ENCODE measurements around the gene ONECUT1.

Gene ONECUT1

DNA sequence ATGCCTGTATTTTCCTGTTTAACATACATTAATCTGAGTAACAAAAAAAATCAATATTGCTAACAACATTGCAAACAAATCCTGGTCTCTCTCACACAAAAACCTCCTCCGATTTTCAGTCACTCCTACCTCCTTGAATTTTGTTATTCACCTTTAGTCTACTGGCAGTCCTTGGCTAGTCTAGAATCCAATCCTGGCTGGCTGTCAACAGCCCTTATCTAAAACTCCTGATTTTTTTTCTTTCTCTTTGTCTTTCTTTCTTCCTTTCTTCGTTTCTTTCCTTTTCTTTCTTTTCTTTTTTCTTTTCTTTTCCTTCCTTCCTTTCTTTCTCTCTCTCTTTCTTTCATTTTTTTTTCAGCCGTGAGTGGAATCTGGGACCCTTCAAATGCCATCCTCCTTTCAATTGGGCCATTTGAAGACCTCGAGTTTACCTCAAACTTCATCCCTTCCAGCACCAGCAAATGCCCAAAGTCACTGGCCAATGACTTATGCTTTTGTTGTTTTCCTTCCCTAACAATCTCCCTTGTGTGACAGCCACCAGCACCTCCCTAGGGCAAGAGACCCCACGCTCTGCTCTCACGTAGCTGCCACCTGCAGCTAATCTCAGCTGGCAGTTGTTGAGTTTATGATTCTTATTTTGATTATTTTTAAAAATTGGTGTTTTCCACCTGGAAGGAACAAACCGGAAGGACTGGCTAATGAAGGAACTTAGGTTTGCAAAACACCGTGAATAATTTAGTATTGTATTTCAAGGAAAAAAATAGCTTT, 6.8 kb upstream of the ONECUT1 start:
- TF ChIP-seq, protein P1, sequence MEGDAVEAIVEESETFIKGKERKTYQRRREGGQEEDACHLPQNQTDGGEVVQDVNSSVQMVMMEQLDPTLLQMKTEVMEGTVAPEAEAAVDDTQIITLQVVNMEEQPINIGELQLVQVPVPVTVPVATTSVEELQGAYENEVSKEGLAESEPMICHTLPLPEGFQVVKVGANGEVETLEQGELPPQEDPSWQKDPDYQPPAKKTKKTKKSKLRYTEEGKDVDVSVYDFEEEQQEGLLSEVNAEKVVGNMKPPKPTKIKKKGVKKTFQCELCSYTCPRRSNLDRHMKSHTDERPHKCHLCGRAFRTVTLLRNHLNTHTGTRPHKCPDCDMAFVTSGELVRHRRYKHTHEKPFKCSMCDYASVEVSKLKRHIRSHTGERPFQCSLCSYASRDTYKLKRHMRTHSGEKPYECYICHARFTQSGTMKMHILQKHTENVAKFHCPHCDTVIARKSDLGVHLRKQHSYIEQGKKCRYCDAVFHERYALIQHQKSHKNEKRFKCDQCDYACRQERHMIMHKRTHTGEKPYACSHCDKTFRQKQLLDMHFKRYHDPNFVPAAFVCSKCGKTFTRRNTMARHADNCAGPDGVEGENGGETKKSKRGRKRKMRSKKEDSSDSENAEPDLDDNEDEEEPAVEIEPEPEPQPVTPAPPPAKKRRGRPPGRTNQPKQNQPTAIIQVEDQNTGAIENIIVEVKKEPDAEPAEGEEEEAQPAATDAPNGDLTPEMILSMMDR (conservative IDR thresholded peaks at IDR 0.05; ENCODE audit: control insufficient read depth, insufficient read depth, low read depth, low read length), result no peak
- H3K4me3 ChIP-seq (ENCODE audit: control insufficient read depth, low read depth, low read length), result no peak overlapping the region

DNA sequence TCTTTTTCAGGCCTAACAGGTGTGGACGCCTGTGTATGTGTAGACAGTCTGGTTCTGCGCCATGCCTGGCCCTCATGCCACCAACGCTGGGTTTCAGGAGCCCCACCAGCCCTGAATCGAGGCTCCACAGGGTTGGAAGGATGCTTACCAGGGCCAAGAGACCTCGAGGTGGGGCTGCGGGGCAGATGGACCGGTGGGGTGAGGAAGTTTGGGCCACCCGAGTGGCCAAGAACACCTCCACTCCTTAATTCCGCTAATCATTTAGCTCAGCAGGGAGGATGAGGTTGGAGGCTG, 6.0 kb upstream of the ONECUT1 start:
- DNase-seq (ENCODE audit: low read depth), result no peak
- TF ChIP-seq, protein P1 (conservative IDR thresholded peaks at IDR 0.05; ENCODE audit: control insufficient read depth, insufficient read depth, low read depth, low read length), result no peak
- H3K4me3 ChIP-seq (ENCODE audit: control insufficient read depth, low read depth, low read length), result no peak overlapping the region

More for the DNA sequence above, 6.8 kb upstream of the ONECUT1 start:
- no peak for DNase-seq (ENCODE audit: low read depth)

DNA sequence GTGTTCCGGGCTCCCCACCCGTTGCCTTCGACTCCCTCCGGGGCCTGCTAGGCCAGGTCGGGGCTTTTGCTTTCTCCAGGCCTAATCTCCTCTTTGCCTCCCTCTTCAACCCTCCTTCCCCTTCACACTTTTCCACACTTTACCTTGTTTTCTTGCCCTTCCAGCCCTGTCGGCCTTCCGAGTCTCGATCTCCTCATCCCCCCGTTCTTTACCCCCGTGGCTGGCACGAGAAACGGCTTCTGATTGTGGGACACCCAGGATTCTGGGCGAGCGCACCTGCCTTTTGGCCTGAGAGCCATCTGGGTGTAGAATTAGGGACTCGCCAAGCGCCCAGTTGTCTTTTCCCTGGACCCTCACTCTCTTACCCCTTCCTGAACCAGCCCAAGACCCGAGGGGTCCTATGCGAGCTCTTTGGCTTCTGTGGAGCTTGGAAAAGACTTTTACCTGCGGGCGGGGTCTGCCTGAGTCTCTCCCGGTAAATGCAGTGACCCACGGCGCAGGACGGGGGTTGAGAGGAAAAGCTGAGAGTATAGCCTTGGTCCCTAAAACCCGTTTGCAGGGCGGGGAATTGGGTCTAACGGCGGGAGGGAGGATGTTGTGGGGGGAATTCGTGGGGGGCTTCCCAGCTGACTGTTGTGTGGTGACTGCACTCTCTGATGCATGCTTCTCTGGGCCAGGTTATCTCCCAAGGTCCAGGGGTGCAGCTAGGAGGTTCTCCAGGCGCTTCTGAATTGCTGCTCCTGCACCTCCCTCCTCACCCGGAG, 5.5 kb upstream of the ONECUT1 start:
- no peak overlapping the region for H3K4me3 ChIP-seq (ENCODE audit: control insufficient read depth, low read depth, low read length)
- DNase-seq (ENCODE audit: low read depth), result no peak
- TF ChIP-seq, protein P1 (conservative IDR thresholded peaks at IDR 0.05; ENCODE audit: control insufficient read depth, insufficient read depth, low read depth, low read length), result no peak

DNA sequence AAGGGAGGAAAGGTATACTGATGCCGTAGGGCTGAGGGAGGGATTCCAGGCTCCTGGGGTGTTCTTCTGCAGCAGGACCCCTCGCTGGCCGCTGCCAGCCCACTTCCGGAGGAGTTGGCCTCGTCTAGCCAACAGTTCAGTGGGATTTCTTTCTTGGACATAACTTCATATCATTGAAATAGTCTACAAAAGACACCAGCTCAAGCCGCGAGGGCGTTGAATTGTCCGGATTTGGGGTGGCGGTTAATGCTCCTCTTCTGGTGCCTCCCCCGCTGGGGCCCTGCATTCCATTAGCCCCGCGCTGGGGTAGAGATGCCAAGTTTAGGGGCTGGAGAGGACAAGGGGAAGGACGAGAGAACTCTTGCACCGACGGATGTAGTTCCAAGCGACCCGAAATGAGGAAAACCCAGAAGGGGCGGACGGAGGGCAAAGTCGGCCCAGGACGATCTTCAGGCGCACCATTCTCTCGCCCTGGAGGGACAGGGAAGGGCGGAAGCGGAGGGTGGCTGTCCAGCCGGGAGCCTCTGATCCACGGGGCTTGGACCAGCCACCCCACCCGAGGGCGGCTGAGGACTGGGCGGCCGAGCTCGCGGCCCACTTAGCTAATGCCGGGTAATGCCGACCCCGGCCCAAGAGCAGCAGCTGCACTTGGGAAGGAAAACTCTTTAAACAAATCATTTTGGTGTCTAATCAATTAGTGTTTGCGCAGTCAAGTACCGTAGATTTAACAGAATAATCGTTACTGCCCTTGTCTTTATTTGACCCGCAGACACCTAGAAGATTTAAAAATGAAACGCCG, 4.7 kb upstream of the ONECUT1 start:
- TF ChIP-seq, protein P1 (conservative IDR thresholded peaks at IDR 0.05; ENCODE audit: control insufficient read depth, insufficient read depth, low read depth, low read length), result no peak
- H3K4me3 ChIP-seq (ENCODE audit: control insufficient read depth, low read depth, low read length), result no peak overlapping the region
- DNase-seq (ENCODE audit: low read depth), result no peak

DNA sequence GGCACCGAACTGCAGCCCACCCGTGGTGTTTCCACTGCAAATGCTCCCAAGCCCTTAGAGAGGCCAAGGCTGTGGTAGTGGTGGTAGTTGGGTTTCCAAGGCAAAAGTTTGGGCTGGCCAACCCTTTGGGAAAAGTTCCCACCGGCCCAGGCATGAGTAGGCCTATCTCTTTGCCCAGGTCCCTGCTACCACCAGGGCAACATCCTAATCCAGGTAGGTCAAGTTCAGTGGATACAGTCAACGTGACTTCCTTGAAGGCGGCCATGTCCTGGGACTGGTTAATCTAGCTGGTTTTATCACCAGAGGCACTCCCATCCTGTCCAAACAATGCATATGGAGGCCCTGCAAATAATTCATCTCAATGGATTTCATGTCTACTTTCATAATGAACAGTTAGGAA, 1.6 kb upstream of the ONECUT1 start:
- no peak for DNase-seq (ENCODE audit: low read depth)
- TF ChIP-seq, protein P1 (conservative IDR thresholded peaks at IDR 0.05; ENCODE audit: control insufficient read depth, insufficient read depth, low read depth, low read length), result no peak
- no peak overlapping the region for H3K4me3 ChIP-seq (ENCODE audit: control insufficient read depth, low read depth, low read length)

DNA sequence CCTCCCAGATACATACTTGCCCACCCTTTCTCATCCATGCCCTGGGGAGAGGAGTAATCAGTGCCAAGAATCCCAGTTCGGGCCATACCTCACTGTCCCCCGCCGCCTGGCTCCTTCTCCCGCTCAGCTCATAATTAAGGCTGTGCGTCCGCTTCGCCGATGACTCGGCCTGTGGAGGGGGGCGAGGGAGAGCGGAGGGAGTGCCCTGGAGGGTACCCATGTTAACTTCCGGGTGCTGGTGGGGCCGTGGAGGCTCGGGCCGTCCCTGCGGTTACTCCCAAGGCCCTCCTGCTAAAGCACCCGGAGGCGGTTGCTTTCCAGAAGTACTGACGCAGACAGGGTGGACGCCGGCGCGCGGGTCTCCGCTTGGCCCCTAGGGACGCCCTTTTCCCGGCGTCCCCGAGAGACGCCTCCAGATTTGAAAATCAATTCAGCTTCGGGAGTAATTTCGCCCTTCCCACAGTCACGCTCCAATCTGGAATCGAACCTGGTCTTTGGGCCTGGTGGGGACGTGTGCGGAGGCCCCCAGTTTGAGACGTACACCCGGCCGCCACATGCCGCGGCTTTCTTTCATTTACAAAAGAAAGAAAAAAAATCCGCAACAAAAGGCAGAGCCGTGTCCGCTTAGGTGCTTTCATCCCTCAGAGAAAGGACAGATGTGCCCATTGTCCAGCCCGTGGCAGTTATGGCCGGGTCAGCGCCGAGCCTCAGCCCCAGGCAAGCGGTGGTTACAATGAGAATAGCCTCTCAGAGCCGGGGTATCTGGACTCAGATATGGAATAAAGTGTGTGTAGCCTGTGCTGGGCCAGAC, 1.0 kb upstream of the ONECUT1 start:
- no peak overlapping the region for H3K4me3 ChIP-seq (ENCODE audit: control insufficient read depth, low read depth, low read length)

More for the DNA sequence above, 1.0 kb upstream of the ONECUT1 start:
- DNase-seq (ENCODE audit: low read depth), result no peak
- TF ChIP-seq, protein P1 (conservative IDR thresholded peaks at IDR 0.05; ENCODE audit: control insufficient read depth, insufficient read depth, low read depth, low read length), result no peak

All from fibroblast of mammary gland (primary cell).